ENCODE data around the gene ZC3H12D. TPM values are rescaled to one million over a fixed set of nuclear protein-coding genes. Genes with fewer than 3 reads are reported as not detected.

The ZC3H12D gene
- total RNA-seq, 2 donors from 2014 or later: 4.3 to 4.9 TPM

GRCh38 chr6:149451376-149452036, 33.3 kb downstream of the ZC3H12D start:
- peak overlapping the region; percentile 75 for H3K27ac ChIP-seq
- intact Hi-C loops (cut with DNase I): no loop called here
- H3K36me3 ChIP-seq: no peaks in the 10 kb centered on the region
- H3K4me1 ChIP-seq: peaks cover 26% of the 10 kb centered on the region
- TF ChIP-seq CTCF (IDR thresholded peaks at IDR 0.05): no peak
- H3K4me3 ChIP-seq: peak overlapping the region; percentile 52
- H3K27me3 ChIP-seq: no peaks in the 10 kb centered on the region
- DNase-seq: peak; percentile 74
- H3K9ac ChIP-seq (ENCODE audit: low read depth in 2 of 2, low read length in 2 of 2): peak overlapping the region; percentile 35 to 66
- no peaks in the 10 kb centered on the region for H3K9me3 ChIP-seq

GRCh38 chr6:149450679-149451375, 34.0 kb downstream of the ZC3H12D start:
- H3K27ac ChIP-seq: peak overlapping the region; percentile 75
- H3K4me1 ChIP-seq: peaks cover 26% of the 10 kb centered on the region

GRCh38 chr6:149449831-149450678, 34.8 kb downstream of the ZC3H12D start:
- Histone ChIP-seq H3K36me3 (no peaks in the 10 kb centered on the region), H3K9ac (ENCODE audit: low read depth in 2 of 2, low read length in 2 of 2) (peak overlapping the region; percentile 35 to 66), H3K27ac (peak overlapping the region; percentile 75), H3K4me3 (peak overlapping the region; percentile 52), H3K4me1 (peaks cover 26% of the 10 kb centered on the region), H3K9me3 (no peaks in the 10 kb centered on the region), H3K27me3 (no peaks in the 10 kb centered on the region)
- intact Hi-C loops (cut with DNase I): no loop called here
- DNase-seq: no peak
- TF ChIP-seq CTCF (IDR thresholded peaks at IDR 0.05): no peak

More at GRCh38 chr6:149450679-149451375, 34.0 kb downstream of the ZC3H12D start:
- Histone ChIP-seq H3K4me3 (peak overlapping the region; percentile 52), H3K9me3 (no peaks in the 10 kb centered on the region), H3K36me3 (no peaks in the 10 kb centered on the region), H3K27me3 (no peaks in the 10 kb centered on the region), H3K9ac (ENCODE audit: low read depth in 2 of 2, low read length in 2 of 2) (peak overlapping the region; percentile 35 to 66)
- no peak for TF ChIP-seq CTCF (IDR thresholded peaks at IDR 0.05)
- peak; percentile 57 for DNase-seq
- intact Hi-C loops (cut with DNase I): no loop called here

GRCh38 chr6:149448821-149449453, 35.9 kb downstream of the ZC3H12D start:
- no peak for TF ChIP-seq CTCF (IDR thresholded peaks at IDR 0.05)
- Histone ChIP-seq H3K9ac (ENCODE audit: low read depth in 2 of 2, low read length in 2 of 2) (no peak overlapping the region), H3K27ac (no peak overlapping the region), H3K4me3 (no peak overlapping the region), H3K36me3 (no peaks in the 10 kb centered on the region), H3K9me3 (no peaks in the 10 kb centered on the region), H3K4me1 (peaks cover 21% of the 10 kb centered on the region), H3K27me3 (no peaks in the 10 kb centered on the region)
- intact Hi-C loops (cut with DNase I): no loop called here
- no peak for DNase-seq

GRCh38 chr6:149446791-149447376, 37.9 kb downstream of the ZC3H12D start:
- DNase-seq: no peak
- Histone ChIP-seq H3K9ac (ENCODE audit: low read depth in 2 of 2, low read length in 2 of 2) (no peak overlapping the region), H3K27me3 (no peaks in the 10 kb centered on the region), H3K4me1 (peaks cover 12% of the 10 kb centered on the region), H3K36me3 (no peaks in the 10 kb centered on the region), H3K27ac (no peak overlapping the region), H3K9me3 (no peaks in the 10 kb centered on the region), H3K4me3 (no peak overlapping the region)
- no peak for TF ChIP-seq CTCF (IDR thresholded peaks at IDR 0.05)
- intact Hi-C loops (cut with DNase I): no loop called here
